Measurements from ENCODE around the gene STX10. TPM values are rescaled to one million over a fixed set of nuclear protein-coding genes. Genes with fewer than 3 reads are reported as not detected.
"Not testable (repeated sequence)": the region's sequence is repeated elsewhere in the genome, so short reads cannot be mapped to it uniquely, and the experiment has no call there.

The STX10 gene
- total RNA-seq, 1 donor, result 71.7 TPM

DNA sequence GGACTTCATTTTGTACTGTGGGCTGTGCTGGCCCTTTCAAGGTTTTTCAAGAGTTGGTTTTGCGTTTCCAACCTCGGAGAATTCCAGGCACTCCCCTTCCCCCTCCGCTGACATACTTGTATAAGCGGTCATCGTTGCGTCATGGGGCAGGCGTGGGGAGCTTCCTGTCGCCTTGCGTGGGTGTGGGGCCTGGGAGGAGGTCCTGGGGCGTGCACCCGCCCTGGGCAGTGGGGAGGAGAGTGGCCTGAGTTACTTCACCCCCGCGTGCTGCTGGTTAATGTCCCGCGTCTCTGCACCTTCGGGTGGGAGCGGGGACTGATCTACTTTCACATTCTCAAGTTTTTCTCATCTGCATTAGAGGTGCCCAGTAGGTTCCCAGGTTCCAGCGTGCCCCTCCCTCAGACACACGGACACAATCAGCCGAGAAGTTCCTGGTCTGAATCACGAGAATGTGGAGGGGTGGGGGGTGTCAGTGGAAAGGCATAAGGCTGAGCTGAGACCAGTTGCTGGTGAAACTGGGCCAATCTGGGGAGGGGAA lies 4.1 kb upstream of the STX10 start:
- Histone ChIP-seq H3K9me3 (ENCODE audit: low read depth, low read length) (no peaks in the 10 kb centered on the region), H3K27me3 (ENCODE audit: insufficient read depth, low read length) (no peaks in the 10 kb centered on the region), H3K4me3 (ENCODE audit: low read length) (peak overlapping the region; percentile 100), H3K4me1 (ENCODE audit: insufficient read depth, low read length) (peaks cover 44% of the 10 kb centered on the region)

DNA sequence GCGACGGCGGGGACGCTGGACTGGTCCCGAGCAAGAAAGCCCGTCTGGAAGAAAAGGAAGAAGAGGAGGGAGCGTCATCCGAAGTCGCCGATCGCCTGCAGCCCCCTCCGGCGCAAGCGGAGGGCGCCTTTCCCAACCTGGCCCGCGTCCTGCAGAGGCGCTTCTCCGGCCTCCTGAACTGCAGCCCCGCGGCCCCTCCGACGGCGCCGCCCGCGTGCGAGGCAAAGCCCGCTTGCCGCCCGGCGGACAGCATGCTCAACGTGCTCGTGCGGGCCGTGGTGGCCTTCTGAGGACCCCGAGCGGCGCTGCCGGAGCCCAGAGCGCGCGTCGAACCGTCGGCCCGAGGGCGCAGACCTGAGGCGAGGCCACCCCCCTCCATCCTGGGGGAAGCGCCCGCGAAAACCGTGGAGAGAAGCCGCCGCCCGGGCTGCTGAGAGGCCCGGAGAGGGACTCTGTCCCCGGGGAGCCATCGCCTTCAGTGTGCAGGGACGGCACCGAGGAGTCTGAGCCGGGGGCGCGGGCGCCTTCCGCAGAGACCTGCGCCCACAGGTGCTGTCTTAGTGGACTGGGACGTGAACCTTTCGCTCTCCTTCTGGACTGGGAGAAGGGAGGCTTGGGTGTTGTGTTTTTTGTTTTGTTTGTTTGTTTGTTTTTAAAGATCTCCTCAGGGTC lies 3.5 kb upstream of the STX10 start:
- Histone ChIP-seq H3K4me1 (ENCODE audit: insufficient read depth, low read length) (peaks cover 44% of the 10 kb centered on the region), H3K4me3 (ENCODE audit: low read length) (peak overlapping the region; percentile 100), H3K9me3 (ENCODE audit: low read depth, low read length) (no peaks in the 10 kb centered on the region), H3K27me3 (ENCODE audit: insufficient read depth, low read length) (no peaks in the 10 kb centered on the region)

DNA sequence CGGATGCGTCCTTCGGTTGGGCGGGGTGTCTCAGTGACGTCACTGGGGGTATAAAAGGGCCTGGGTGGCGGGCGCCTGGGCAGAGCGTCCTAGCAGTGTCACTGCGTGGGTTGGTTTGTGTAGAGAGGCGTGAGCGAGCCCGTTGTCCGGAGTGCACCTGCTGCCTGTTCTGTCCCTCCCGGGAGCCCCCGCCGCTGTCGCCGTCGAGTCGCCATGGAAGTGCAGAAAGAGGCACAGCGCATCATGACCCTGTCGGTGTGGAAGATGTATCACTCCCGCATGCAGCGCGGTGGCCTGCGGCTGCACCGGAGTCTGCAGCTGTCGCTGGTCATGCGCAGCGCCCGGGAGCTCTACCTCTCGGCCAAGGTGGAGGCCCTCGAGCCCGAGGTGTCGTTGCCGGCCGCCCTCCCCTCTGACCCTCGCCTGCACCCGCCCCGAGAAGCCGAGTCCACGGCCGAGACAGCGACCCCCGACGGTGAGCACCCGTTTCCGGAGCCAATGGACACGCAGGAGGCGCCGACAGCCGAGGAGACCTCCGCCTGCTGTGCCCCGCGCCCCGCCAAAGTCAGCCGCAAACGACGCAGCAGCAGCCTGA lies 2.9 kb upstream of the STX10 start:
- peak overlapping the region; percentile 100 for H3K4me3 ChIP-seq (ENCODE audit: low read length)
- H3K27me3 ChIP-seq (ENCODE audit: insufficient read depth, low read length), result no peaks in the 10 kb centered on the region
- peaks cover 43% of the 10 kb centered on the region for H3K4me1 ChIP-seq (ENCODE audit: insufficient read depth, low read length)
- no peaks in the 10 kb centered on the region for H3K9me3 ChIP-seq (ENCODE audit: low read depth, low read length)

DNA sequence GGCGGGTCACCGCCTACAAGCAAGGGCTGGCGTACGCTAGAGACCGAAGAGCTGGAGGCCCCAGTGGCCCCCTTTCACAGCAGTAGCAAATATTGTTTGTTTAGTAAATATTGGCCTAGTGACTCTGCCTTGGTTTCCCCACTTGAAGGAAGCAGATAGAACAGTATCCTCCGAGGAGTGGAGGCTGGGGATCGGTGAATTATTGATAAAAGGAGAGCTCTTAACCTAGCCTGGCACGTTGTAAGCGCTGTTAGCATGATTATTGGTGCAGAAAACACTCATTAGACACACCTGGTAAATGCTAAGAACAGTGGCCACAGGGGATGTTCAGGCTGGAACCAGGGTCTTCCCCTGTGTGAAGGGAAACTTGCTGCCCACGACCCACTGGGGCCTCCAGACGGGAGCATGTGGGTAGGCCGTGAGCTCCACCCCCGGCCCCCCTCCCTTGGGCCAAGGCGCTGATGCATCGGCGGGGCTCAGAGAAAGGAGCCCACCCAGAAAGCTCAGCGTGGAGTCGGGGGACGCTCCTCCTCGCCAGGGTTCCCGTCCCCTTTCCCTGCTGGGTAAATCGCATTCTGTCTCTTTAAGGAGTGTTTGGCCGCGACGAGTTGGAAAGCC lies 2.3 kb upstream of the STX10 start:
- Histone ChIP-seq H3K4me1 (ENCODE audit: insufficient read depth, low read length) (peaks cover 39% of the 10 kb centered on the region), H3K4me3 (ENCODE audit: low read length) (peak overlapping the region; percentile 100)

DNA sequence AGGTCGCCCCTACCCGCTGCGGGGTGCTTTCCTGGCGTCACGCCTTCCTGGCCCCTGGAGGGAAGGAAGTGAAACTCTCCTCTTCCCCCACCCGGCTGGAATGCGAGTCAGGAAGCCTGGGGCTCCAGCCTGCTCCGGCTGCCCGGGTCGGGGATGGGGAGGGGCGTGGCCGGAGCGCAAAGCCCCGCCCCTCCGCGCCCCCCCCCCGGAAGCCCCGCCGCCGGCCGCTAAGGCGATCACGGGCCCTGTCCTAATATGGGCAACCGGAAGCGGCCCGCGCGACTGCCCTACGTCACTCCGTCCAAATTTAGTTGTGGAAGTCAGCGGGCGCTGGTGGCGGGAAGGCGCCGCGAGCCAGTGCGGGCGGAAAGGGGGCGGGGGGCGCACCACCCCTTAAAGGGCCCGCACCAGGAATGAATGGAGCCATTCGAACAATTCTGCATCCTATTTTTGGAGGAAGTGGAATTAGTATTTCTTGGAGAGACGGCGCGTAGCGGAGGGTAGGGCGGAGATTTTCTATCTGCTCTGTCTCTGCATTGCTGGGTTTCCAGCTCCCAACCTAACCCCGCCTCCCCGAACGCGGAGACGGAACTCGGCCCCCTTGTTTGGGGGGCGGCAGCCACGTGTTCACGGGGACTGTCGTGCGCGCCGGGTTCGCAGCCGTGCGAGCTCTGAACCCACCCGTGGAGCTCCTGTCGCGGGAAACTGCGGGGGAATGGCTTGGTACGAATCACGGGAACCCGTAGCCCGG lies 1.6 kb upstream of the STX10 start:
- peaks cover 39% of the 10 kb centered on the region for H3K4me1 ChIP-seq (ENCODE audit: insufficient read depth, low read length)
- peak overlapping the region; percentile 100 for H3K4me3 ChIP-seq (ENCODE audit: low read length)
- H3K9me3 ChIP-seq (ENCODE audit: low read depth, low read length), result no peaks in the 10 kb centered on the region
- no peaks in the 10 kb centered on the region for H3K27me3 ChIP-seq (ENCODE audit: insufficient read depth, low read length)

More for the DNA sequence above, 2.3 kb upstream of the STX10 start:
- H3K27me3 ChIP-seq (ENCODE audit: insufficient read depth, low read length), result no peaks in the 10 kb centered on the region
- no peaks in the 10 kb centered on the region for H3K9me3 ChIP-seq (ENCODE audit: low read depth, low read length)

DNA sequence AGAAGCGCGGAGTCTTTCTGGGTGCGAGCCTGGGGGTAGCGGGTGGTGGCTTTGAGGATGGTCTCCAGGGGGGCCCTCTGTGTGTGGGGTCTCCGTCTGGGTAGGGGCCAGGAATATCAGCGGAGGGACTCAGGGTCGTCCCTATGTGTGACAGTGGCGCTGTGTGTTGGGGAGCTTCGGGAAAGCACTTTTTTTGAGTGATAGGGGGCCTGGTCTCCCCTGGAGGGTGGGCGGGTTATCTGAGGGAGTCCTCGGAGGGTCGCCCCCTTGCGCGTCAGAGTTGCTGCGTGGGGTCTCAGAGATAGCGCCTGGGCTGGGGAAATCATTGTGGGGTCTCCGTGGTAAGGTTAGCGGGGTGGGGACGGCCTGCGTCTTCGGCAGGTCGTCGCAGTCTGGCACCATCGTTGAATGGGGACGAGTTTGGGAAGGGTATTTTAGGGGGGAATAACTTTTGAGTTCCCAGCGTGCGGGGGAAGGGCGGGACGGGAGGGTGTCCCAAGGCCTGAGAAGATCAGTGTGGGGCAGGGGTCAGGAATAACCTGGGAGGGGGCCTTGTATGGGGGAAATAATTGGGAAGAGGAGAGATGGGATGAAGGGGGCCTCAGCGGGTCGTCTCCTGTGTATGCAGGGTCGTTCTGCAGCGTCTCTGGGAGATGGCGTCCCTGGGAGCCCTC lies 893 bp upstream of the STX10 start:
- Histone ChIP-seq H3K27me3 (ENCODE audit: insufficient read depth, low read length) (no peaks in the 10 kb centered on the region), H3K4me1 (ENCODE audit: insufficient read depth, low read length) (peaks cover 36% of the 10 kb centered on the region), H3K4me3 (ENCODE audit: low read length) (peak overlapping the region; percentile 77), H3K9me3 (ENCODE audit: low read depth, low read length) (no peaks in the 10 kb centered on the region)

DNA sequence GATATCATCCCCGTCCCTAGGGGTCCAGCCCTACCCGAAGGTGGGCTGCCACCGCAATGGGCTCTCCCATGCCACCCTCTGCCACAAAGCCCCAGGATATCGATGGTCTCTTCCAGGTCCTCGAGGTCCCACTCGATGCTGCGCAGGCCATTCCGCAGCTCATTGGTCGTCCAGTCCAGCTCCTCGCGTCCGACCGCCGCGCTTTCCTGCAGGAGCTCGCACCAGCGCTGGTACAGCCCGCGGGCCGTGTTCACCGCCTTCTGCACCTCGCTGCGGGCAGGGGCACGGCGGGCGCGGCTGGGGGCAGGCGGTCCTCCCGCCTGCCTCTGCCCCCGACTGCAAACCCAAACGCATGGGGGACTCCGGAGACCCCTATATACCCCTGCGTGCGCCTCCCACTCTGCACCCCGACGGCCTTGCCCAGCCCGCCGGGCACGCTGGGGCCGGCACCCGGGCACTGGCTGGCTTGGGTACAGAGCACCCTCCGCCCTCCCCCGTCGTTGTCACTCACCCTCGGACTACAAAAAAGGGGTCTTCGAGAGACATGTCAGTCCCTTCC lies 468 bp downstream of the STX10 start:
- H3K4me1 ChIP-seq (ENCODE audit: insufficient read depth, low read length), result peaks cover 31% of the 10 kb centered on the region
- no peaks in the 10 kb centered on the region for H3K9me3 ChIP-seq (ENCODE audit: low read depth, low read length)
- H3K4me3 ChIP-seq (ENCODE audit: low read length), result peak overlapping the region; percentile 77
- no peaks in the 10 kb centered on the region for H3K27me3 ChIP-seq (ENCODE audit: insufficient read depth, low read length)

DNA sequence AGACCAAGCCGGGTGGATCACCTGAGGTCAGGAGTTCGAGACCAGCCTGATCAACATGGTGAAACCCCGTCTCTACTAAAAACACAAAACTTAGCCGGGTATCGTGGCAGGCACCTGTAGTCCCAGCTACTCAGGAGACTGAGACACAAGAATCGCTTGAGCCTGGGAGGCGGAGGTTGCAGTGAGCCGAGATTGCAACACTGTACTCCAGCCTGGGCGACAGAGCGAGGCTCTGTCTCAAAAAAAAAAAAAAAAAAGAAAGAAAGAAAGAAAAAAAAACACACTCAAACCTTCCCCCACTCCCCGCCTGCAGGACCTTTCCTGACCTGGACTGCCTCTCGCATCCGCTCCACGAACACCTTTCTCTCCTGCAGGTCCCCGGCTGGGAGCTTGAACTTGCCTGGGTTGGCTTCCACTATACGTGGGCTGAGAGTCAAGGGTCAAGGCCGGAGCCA lies 975 bp downstream of the STX10 start:
- H3K27me3 ChIP-seq (ENCODE audit: insufficient read depth, low read length); H3K9me3 ChIP-seq (ENCODE audit: low read depth, low read length): not testable (repeated sequence)
- peak overlapping the region; percentile 77 for H3K4me3 ChIP-seq (ENCODE audit: low read length)
- H3K4me1 ChIP-seq (ENCODE audit: insufficient read depth, low read length), result peaks cover 31% of the 10 kb centered on the region

DNA sequence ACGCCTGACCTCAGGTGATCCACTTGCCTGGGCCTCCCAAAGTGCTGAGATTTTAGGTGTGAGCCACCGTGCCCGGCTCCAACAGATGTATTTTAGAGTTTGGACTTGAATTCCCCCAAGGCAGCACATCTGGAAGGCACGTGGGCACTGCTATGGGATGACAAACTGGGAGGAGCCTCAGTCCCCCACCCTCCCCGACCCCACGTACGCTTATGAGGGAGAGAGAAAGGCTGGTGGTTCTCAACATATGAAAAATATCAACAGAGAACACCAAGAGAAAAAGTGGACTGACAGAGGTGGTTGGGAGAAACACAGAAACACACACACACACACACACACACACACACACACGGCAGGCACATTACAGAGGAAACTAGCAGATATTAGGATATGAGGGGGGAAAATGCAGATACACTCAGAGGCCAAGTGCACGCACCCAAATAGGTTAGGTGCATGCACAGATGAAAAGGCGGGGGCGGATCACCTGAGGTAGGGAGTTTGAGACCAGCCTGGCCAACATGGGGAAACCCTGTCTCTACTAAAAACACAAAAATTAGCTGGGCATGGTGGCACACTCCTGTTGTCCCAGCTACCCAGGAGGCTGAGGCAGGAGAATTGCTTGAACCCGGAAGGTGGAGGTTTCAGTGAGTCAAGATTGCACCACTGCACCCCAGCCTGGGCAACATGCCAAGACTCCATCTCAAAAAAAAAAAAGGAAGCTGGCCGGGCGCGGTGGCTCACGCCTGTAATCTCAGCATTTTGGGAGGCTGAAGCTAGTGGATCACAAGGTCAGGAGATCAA lies 3.2 kb downstream of the STX10 start:
- Histone ChIP-seq H3K4me3 (ENCODE audit: low read length) (no peak overlapping the region), H3K9me3 (ENCODE audit: low read depth, low read length) (no peaks in the 10 kb centered on the region), H3K4me1 (ENCODE audit: insufficient read depth, low read length) (peaks cover 31% of the 10 kb centered on the region), H3K27me3 (ENCODE audit: insufficient read depth, low read length) (no peaks in the 10 kb centered on the region)

DNA sequence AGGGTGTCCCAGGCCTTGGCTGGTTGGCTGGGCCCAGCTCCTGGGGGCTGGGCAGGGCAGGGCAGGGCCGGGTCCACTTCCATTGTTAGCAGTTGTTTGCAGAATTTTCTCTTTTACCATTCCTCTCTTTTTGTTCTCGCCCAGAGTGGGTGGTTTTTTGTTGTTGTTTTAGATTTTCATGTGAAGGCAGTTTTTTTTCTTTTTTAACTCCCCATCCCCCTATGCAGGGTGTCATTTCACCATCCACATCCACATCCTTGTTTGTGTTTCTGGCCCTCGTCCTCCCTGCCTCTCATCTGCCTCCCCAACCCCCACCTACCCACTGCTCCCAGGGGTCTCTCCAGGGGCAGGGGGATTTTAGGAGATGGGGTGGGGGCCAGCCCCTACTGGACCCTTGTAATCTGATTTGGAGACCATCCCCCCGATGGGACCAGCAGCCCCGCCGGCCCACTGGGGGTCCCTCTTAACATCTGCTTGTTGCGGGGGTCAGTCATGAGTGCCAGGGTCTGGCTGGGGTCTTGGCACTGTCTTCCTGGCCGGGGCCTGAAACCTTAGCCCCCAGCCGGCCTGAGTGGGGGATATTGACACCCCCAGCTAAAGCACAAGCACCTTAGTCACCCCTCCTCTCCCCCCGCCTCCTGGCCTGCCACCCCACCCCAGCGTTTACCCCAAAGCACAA lies 10.4 kb downstream of the STX10 start:
- Histone ChIP-seq H3K27me3 (ENCODE audit: insufficient read depth, low read length) (no peaks in the 10 kb centered on the region), H3K4me3 (ENCODE audit: low read length) (no peak overlapping the region), H3K4me1 (ENCODE audit: insufficient read depth, low read length) (no peaks in the 10 kb centered on the region), H3K9me3 (ENCODE audit: low read depth, low read length) (no peaks in the 10 kb centered on the region)

DNA sequence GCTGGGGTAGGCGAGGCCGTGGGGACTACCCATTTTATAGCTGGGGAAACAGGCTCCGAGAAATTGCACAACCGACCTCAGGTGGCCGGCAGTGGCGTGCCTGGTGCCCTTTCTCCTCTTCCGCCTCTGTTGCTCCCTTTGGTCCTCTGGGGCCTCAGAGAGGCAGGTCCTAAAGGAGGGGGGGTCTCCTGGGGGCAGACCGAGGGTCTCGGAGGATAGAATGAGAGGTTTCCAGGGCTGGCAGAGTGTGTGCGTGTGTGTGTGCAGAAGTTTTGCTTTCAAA lies 11.3 kb downstream of the STX10 start:
- Histone ChIP-seq H3K9me3 (ENCODE audit: low read depth, low read length) (no peaks in the 10 kb centered on the region), H3K4me1 (ENCODE audit: insufficient read depth, low read length) (peaks cover under 1% of the 10 kb centered on the region), H3K4me3 (ENCODE audit: low read length) (no peak overlapping the region), H3K27me3 (ENCODE audit: insufficient read depth, low read length) (no peaks in the 10 kb centered on the region)

DNA sequence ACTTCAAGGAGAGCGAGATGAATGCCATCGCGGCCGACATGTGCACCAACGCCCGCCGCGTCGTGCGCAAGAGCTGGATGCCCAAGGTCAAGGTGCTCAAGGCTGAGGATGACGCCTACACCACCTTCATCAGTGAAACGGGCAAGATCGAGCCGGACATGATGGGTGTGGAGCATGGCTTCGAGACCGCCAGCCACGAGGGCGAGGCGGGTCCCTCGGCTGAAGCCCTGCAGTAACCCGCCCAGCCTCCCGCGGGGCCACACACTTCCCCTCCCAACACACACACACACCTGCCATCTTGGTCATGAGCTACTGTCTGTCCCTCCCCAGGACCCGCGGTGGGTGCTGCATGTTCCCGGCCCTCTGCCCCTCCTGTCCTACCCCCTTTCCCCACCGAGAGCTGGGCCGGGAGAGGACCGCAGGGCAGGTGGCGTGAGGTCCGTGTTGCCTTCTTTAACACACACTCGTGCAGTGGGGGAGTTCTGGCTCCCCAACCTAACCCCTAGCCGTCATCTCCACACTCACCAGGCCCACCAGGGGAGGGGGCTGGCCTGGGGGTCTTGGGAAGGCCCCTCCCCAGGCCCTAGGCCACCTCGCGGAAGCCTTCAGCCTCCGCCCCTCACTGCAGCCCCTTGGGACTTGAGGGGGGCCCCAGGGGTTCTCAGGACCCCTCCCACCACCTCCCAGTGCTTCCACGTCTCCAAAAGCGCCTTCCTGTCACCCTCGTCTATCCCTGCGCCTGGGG lies 11.8 kb downstream of the STX10 start:
- no peak overlapping the region for H3K4me3 ChIP-seq (ENCODE audit: low read length)
- H3K9me3 ChIP-seq (ENCODE audit: low read depth, low read length), result no peaks in the 10 kb centered on the region
- H3K4me1 ChIP-seq (ENCODE audit: insufficient read depth, low read length), result peaks cover 6% of the 10 kb centered on the region
- no peaks in the 10 kb centered on the region for H3K27me3 ChIP-seq (ENCODE audit: insufficient read depth, low read length)

DNA sequence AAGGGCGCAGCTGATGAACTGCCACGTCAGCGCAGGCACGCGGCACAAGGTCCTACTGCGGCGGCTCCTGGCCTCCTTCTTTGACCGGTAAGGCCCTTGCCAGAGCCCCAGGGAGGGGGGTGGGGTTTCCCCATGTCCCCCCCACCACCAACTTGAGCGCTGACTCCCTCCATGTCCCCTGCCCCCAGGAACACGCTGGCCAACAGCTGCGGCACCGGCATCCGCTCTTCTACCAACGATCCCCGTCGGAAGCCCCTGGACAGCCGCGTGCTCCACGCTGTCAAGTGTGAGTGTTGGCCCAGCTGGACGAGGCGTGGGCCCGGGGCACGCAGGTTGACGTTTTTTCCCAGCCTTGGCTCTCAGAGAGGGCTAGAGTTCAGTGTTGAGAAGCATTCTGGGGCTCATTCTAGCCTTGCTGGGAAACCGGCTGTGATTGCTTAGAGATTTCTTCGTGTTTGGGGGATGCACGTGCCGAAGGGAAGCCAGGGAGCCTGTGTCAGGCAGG lies 12.8 kb downstream of the STX10 start:
- Histone ChIP-seq H3K4me3 (ENCODE audit: low read length) (no peak overlapping the region), H3K27me3 (ENCODE audit: insufficient read depth, low read length) (no peaks in the 10 kb centered on the region), H3K9me3 (ENCODE audit: low read depth, low read length) (no peaks in the 10 kb centered on the region), H3K4me1 (ENCODE audit: insufficient read depth, low read length) (peaks cover 16% of the 10 kb centered on the region)
